Measurements from ENCODE around the gene C4orf50.

GRCh38 chr4:6047130-6047673 is 29.0 kb upstream of the C4orf50 start:
- TF ChIP-seq POLR2AphosphoS5 (IDR thresholded peaks at IDR 0.05; ENCODE audit: low read depth, low read length) (no peak), TAF1 (IDR thresholded peaks at IDR 0.05; ENCODE audit: borderline replicate concordance, insufficient read depth, low read length) (no peak)
- TF ChIP-seq, protein P1, sequence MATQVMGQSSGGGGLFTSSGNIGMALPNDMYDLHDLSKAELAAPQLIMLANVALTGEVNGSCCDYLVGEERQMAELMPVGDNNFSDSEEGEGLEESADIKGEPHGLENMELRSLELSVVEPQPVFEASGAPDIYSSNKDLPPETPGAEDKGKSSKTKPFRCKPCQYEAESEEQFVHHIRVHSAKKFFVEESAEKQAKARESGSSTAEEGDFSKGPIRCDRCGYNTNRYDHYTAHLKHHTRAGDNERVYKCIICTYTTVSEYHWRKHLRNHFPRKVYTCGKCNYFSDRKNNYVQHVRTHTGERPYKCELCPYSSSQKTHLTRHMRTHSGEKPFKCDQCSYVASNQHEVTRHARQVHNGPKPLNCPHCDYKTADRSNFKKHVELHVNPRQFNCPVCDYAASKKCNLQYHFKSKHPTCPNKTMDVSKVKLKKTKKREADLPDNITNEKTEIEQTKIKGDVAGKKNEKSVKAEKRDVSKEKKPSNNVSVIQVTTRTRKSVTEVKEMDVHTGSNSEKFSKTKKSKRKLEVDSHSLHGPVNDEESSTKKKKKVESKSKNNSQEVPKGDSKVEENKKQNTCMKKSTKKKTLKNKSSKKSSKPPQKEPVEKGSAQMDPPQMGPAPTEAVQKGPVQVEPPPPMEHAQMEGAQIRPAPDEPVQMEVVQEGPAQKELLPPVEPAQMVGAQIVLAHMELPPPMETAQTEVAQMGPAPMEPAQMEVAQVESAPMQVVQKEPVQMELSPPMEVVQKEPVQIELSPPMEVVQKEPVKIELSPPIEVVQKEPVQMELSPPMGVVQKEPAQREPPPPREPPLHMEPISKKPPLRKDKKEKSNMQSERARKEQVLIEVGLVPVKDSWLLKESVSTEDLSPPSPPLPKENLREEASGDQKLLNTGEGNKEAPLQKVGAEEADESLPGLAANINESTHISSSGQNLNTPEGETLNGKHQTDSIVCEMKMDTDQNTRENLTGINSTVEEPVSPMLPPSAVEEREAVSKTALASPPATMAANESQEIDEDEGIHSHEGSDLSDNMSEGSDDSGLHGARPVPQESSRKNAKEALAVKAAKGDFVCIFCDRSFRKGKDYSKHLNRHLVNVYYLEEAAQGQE (IDR thresholded peaks at IDR 0.05; ENCODE audit: insufficient read depth in 1 of 2, low read depth in 2 of 2, low read length in 2 of 2): no peak

Measured in PFSK-1 (cell line).